Spleen (tissue), 11 donors: ENCODE results near the gene COL5A1. TPM values are rescaled to one million over a fixed set of nuclear protein-coding genes. Genes with fewer than 3 reads are reported as not detected.

Experiments used
- DNase-seq: peaks from one replicate; pipeline ENCODE4 v3.0.0-alpha.2; 2020
- H3K27ac ChIP-seq, 8 donors: fragments of 200-600 bp; sonication (generic) in 7 of 8; 1 replicate in 4 of 8; 2 replicates in 4 of 8; pipeline versions ENCODE4 v1.5.0 to v1.8.0; 2016 to 2021; ENCODE audit warnings: inconsistent platforms in 4 of 8, mild to moderate bottlenecking in 4 of 8, moderate library complexity in 1 of 8
- H3K27me3 ChIP-seq, 7 donors: fragments of 200-600 bp; sonication (generic) in 6 of 7; replicated peaks in 1 of 7; 1 replicate in 4 of 7; 2 replicates in 3 of 7; pipeline versions ENCODE4 v1.5.0 to v1.8.0; 2016 to 2021; ENCODE audit warnings: inconsistent platforms in 3 of 7, mild to moderate bottlenecking in 1 of 7
- H3K36me3 ChIP-seq, 6 donors: fragments of 200-600 bp; sonication (generic) in 5 of 6; 1 replicate in 4 of 6; 2 replicates in 2 of 6; pipeline versions ENCODE4 v1.5.0 to v1.8.0; 2016 to 2021; ENCODE audit warnings: inconsistent platforms in 2 of 6
- H3K4me1 ChIP-seq, 6 donors: fragments of 200-600 bp; sonication (generic) in 5 of 6; 1 replicate in 3 of 6; 2 replicates in 3 of 6; pipeline versions ENCODE4 v1.5.0 to v1.8.0; 2016 to 2021; ENCODE audit warnings: inconsistent platforms in 3 of 6
- H3K4me3 ChIP-seq, 8 donors: fragments of 200-600 bp; sonication (generic) in 7 of 8; 1 replicate in 4 of 8; 2 replicates in 4 of 8; pipeline versions ENCODE4 v1.5.0 to v1.8.0; 2016 to 2021; ENCODE audit warnings: inconsistent platforms in 4 of 8, mild to moderate bottlenecking in 4 of 8, moderate library complexity in 2 of 8
- H3K9me3 ChIP-seq, 8 donors: fragments of 200-600 bp; sonication (generic) in 7 of 8; 1 replicate in 4 of 8; 2 replicates in 4 of 8; pipeline versions ENCODE4 v1.5.0 to v1.8.0; 2016 to 2021; ENCODE audit warnings: inconsistent platforms in 4 of 8
- CTCF ChIP-seq, 11 experiments: fragments of 200-600 bp in 7 of 11; fragments of 450-650 bp in 4 of 11; sonication (generic) in 4 of 11; IDR thresholded peaks in 8 of 11; conservative IDR thresholded peaks in 3 of 11; 1 replicate in 7 of 11; 2 replicates in 4 of 11; pipeline versions ENCODE4 v1.4.0 to v1.8.0; 2016 to 2021; ENCODE audit warnings: antibody characterized with exemption in 11 of 11, inconsistent platforms in 4 of 11, mild to moderate bottlenecking in 1 of 11
- POLR2A ChIP-seq, 3 donors: fragments of 450-650 bp; IDR thresholded peaks; one replicate each; pipeline ENCODE4 v1.5.1; 2017; ENCODE audit warnings: antibody characterized with exemption in 3 of 3, mild to moderate bottlenecking in 1 of 3
- POLR2AphosphoS5 ChIP-seq, 3 donors: sonication (generic); formaldehyde crosslinking; IDR thresholded peaks; one replicate each; pipeline ENCODE4 v1.5.1; 2017; ENCODE audit warnings: antibody characterized with exemption in 3 of 3
- WGBS, 5 donors: extraction: QIAGEN DNeasy Blood & Tissue Kit in 3 of 5; methylation state at CpG; one replicate each; pipeline versions ENCODE4 v1.1.5 to v1.1.7; 2013 to 2018; 5-methylcytosine and 5-hydroxymethylcytosine counted together
- intact Hi-C: fragments of 100-400 bp; cut with DNase I; formaldehyde crosslinking; loops from one replicate; pipeline ENCODE4 v1.15.0; 2023; ENCODE audit warnings: low total_unique reads
- microRNA-seq, 3 donors: library from miRNA; unstranded; fragments of <30 nt; microRNA quantifications; one replicate each; pipeline versions ENCODE4 to v1.1.0, GENCODE V29; 2019 to 2020
- polyA plus RNA-seq, 3 donors: library from polyadenylated mRNA; stranded (reverse); fragments of 200-250 nt; gene quantifications; one replicate each; pipeline ENCODE4 v1.2.1, GENCODE V29; 2013
- small RNA-seq, 4 donors: library from RNA; depleted of rRNA; stranded (forward); fragments of <200 nt; gene quantifications; one replicate each; pipeline ENCODE3, GENCODE V24; 2016
- total RNA-seq, 7 donors: library from RNA; depleted of rRNA in 3 of 7; stranded (reverse); fragments of >200 nt in 3 of 7; fragmentation: NEBNext Ultra II Directional in 4 of 7; extraction: Animal tissue kit (Norgen Biotek cat#: 25700) in 4 of 7; gene quantifications; one replicate each; pipeline versions ENCODE4 v1.1.0 to v1.2.1, GENCODE V29; 2016 to 2021
- donor health status: healthy with polysubstance abuse.
- donor health status: DM: no; HTN: no; CAD: no; lungs with moderate emphysema.
- donor health status: DM: no; HTN: no; CAD: no.
- donor health status: Bipolar disorder and iron deficiency.
- donor health status: healthy.
- donor health status: DM: no; HTN: no; CAD: no.
- donor health status: DM: yes; HTN: yes; CAD: no.

The COL5A1 gene
- total and polyA plus RNA-seq, 10 donors: 2.6 to 50.6 (median 23.7) TPM

- peak; percentile 37 for DNase-seq
- WGBS, 5 donors: 79 to 91% (median 87%) methylated on average over 7 of the region's 7 CpGs
These were observed 251.3 kb downstream of the COL5A1 start for GRCh38 chr9:134892820-134893420.

More at GRCh38 chr9:134892820-134893420, 251.3 kb downstream of the COL5A1 start:
- Histone ChIP-seq H3K9me3 (peaks cover 0 to 9% (median 0%) of the 10 kb centered on the region in 8 donors), H3K27ac (no peak overlapping the region), H3K4me3 (no peak overlapping the region), H3K27me3 (peaks cover 0 to 26% (median 0%) of the 10 kb centered on the region in 7 donors), H3K36me3 (no peaks in the 10 kb centered on the region), H3K4me1 (peaks cover 0 to 44% (median 10%) of the 10 kb centered on the region in 6 donors)
- no peak for TF ChIP-seq POLR2A (IDR thresholded peaks at IDR 0.05)
- no peak for TF ChIP-seq CTCF (IDR thresholded peaks at IDR 0.05 in 8 of 11, conservative IDR thresholded peaks at IDR 0.05 in 3 of 11)
- no peak for TF ChIP-seq POLR2AphosphoS5 (IDR thresholded peaks at IDR 0.05)
- intact Hi-C loops: no loop called here

Small RNA genes within 50 kb of the gene (microRNA-seq; reads per million reads assigned to microRNA genes)
- gene MIR3689A: 0 reads per million in 3 donors
- 0 reads per million in 3 donors for gene MIR3689B
- 0 reads per million in 3 donors for gene MIR3689C
- gene MIR3689D1: 0 reads per million in 3 donors
- gene MIR3689D2: 0 reads per million in 3 donors
- gene MIR3689E: 0 reads per million in 3 donors
- gene MIR3689F: 0 reads per million in 3 donors

Small RNA genes within 50 kb of the gene (small RNA-seq; reads per million reads assigned to genes)
- 0 reads per million in 4 donors for gene AL603650.1
- 0 reads per million in 4 donors for gene MIR3689A
- gene MIR3689B: 0 reads per million in 4 donors
- 0 reads per million in 4 donors for gene MIR3689C
- gene MIR3689D1: 0 reads per million in 4 donors
- 0 reads per million in 4 donors for gene MIR3689D2
- gene MIR3689E: 0 reads per million in 4 donors
- gene MIR3689F: 0 reads per million in 4 donors

Other genes starting within 250 kb of the COL5A1 start
- 1 to 10 TPM in 4 of 7 donors, under 1 TPM in 2, not detected in 1; 0.65 to 7.6 (median 1.9) TPM for gene FCN2, start 239.0 kb downstream of the COL5A1 start, total RNA-seq
- gene FCN2, start 239.0 kb downstream of the COL5A1 start, polyA plus RNA-seq: 1 to 10 TPM in 2 of 3 donors, under 1 TPM in 1; 0.38 to 3.7 (median 1.0) TPM